B cell (primary cell): Measurements from ENCODE around the gene WDR90. TPM values are rescaled to one million over a fixed set of nuclear protein-coding genes. Genes with fewer than 3 reads are reported as not detected.

Experiments used
- ATAC-seq: fragments of 200-7000 bp; cut with Tn5 transposase; one replicate; pipeline ENCODE4 v1.10.0; 2021; ENCODE audit warnings: low read depth, mild to moderate bottlenecking, moderate number of reproducible peaks, moderate library complexity
- CTCF ChIA-PET: fragments of 350-600 bp; sonication (Branson Sonifier 250); formaldehyde crosslinking; loops from one replicate; lab custom pipeline; 2021; ENCODE audit warnings: antibody characterized with exemption, inconsistent platforms; lab: Charles Lee
- POLR2A ChIA-PET: fragments of 350-600 bp; sonication (Branson Sonifier 250); formaldehyde crosslinking; loops from one replicate; lab custom pipeline; 2021; ENCODE audit warnings: antibody characterized with exemption; lab: Charles Lee
- DNase-seq: peaks from one replicate; pipeline ENCODE4 v3.0.0; 2013
- H2AFZ ChIP-seq: 2 replicates; pipeline ENCODE4 v1.6.1; 2012; ENCODE audit warnings: mild to moderate bottlenecking, low read depth, low read length; ENCODE audit not compliant: insufficient read depth, poor library complexity, severe bottlenecking
- H3K27ac ChIP-seq, 2 donors: 1 replicate in 1 of 2; 2 replicates in 1 of 2; pipeline ENCODE4 v1.5.1; 2012 to 2013; ENCODE audit warnings: low read length in 2 of 2, mild to moderate bottlenecking in 2 of 2, moderate library complexity in 1 of 2
- H3K27me3 ChIP-seq, 4 experiments: fragments of 200-600 bp in 1 of 4; sonication (generic) in 1 of 4; replicated peaks in 1 of 4; 1 replicate in 2 of 4; 2 replicates in 2 of 4; pipeline versions ENCODE4 v1.6.1 to v1.7.0; 2013 to 2016; ENCODE audit warnings: low read length in 3 of 4, mild to moderate bottlenecking in 2 of 4, mixed read lengths in 1 of 4, moderate library complexity in 1 of 4; ENCODE audit not compliant: insufficient read depth in 4 of 4, control insufficient read depth in 3 of 4; ENCODE audit errors: control extremely low read depth in 1 of 4
- H3K36me3 ChIP-seq, 2 experiments: replicated peaks in 1 of 2; 1 replicate in 1 of 2; 2 replicates in 1 of 2; pipeline versions ENCODE4 v1.6.1 to v1.7.1; 2013; ENCODE audit warnings: low read length in 1 of 2; ENCODE audit not compliant: insufficient read depth in 2 of 2, control insufficient read depth in 1 of 2; ENCODE audit errors: control extremely low read depth in 1 of 2, extremely low read depth in 1 of 2
- H3K4me1 ChIP-seq, 2 donors: fragments of 200-600 bp in 1 of 2; sonication (generic) in 1 of 2; 1 replicate in 1 of 2; 2 replicates in 1 of 2; pipeline versions ENCODE4 v1.5.1 to v1.6.1; 2013 to 2017; ENCODE audit warnings: low read length in 2 of 2; ENCODE audit not compliant: control insufficient read depth in 2 of 2, insufficient read depth in 2 of 2
- H3K4me2 ChIP-seq: replicated peaks from 2 replicates; pipeline ENCODE3; 2012; ENCODE audit warnings: mild to moderate bottlenecking, low read depth, low read length; ENCODE audit not compliant: poor library complexity, severe bottlenecking
- H3K4me3 ChIP-seq, 5 experiments: fragments of 200-600 bp in 1 of 5; sonication (generic) in 1 of 5; 1 replicate in 3 of 5; 2 replicates in 2 of 5; pipeline versions ENCODE4 v1.5.1 to v1.7.0; 2011 to 2016; ENCODE audit warnings: low read length in 4 of 5, mild to moderate bottlenecking in 4 of 5, low read depth in 2 of 5, control low read depth in 1 of 5, moderate library complexity in 1 of 5; ENCODE audit not compliant: insufficient read depth in 1 of 5; ENCODE audit errors: control extremely low read depth in 1 of 5, extremely low read depth in 1 of 5
- H3K79me2 ChIP-seq: fragments of 200-600 bp; sonication (generic); one replicate; pipeline ENCODE4 v1.6.0; 2016; ENCODE audit warnings: low read length; ENCODE audit not compliant: control insufficient read depth, insufficient read depth
- H3K9ac ChIP-seq: fragments of 200-600 bp; sonication (generic); 2 replicates; pipeline ENCODE4 v1.6.1; 2017; ENCODE audit warnings: mild to moderate bottlenecking, low read length, moderate library complexity
- H3K9me3 ChIP-seq, 3 donors: one replicate each; pipeline versions ENCODE4 v1.6.1 to v1.7.1; 2013; ENCODE audit warnings: low read length in 2 of 3; ENCODE audit not compliant: control insufficient read depth in 2 of 3, insufficient read depth in 1 of 3; ENCODE audit errors: control extremely low read depth in 1 of 3
- H4K20me1 ChIP-seq: 2 replicates; pipeline ENCODE4 v1.6.0; 2012; ENCODE audit warnings: mild to moderate bottlenecking, low read length; ENCODE audit not compliant: insufficient read depth, control insufficient read depth, poor library complexity, severe bottlenecking
- H3K27ac Mint-ChIP-seq: one replicate; pipeline ENCODE4 v1.8.0; 2021; ENCODE audit warnings: mixed read lengths
- H3K27me3 Mint-ChIP-seq: one replicate; pipeline ENCODE4 v1.8.0; 2021; ENCODE audit warnings: mixed read lengths
- H3K4me1 Mint-ChIP-seq: one replicate; pipeline ENCODE4 v1.8.0; 2021; ENCODE audit warnings: mixed read lengths
- H3K4me3 Mint-ChIP-seq: one replicate; pipeline ENCODE4 v1.8.0; 2021; ENCODE audit warnings: mixed read lengths
- H3K9me3 Mint-ChIP-seq: one replicate; pipeline ENCODE4 v1.8.0; 2022; ENCODE audit warnings: mixed read lengths; ENCODE audit not compliant: insufficient read depth
- EZH2 ChIP-seq: IDR thresholded peaks from 2 replicates; pipeline ENCODE4 v1.6.1; 2012; ENCODE audit warnings: borderline replicate concordance, low read depth, mild to moderate bottlenecking, moderate library complexity, low read length; ENCODE audit not compliant: insufficient read depth, poor library complexity, severe bottlenecking
- WGBS: methylation state at CpG from one replicate; pipeline ENCODE4 v1.1.5; 2013; ENCODE audit warnings: missing lambda C conversion rate; ENCODE audit not compliant: insufficient coverage; 5-methylcytosine and 5-hydroxymethylcytosine counted together
- intact Hi-C: fragments of 100-400 bp; cut with micrococcal nuclease; formaldehyde crosslinking; loops from one replicate; pipeline ENCODE4 v1.10.0; 2022
- polyA plus RNA-seq: library from polyadenylated mRNA; depleted of rRNA; stranded (reverse); fragments of >200 nt; gene quantifications from 2 replicates; pipeline ENCODE4 v1.2.3, GENCODE V29; 2012
- total RNA-seq, 2 donors: library from RNA; stranded (reverse); fragments of 120-200 nt in 1 of 2; gene quantifications; 1 replicate in 1 of 2; 2 replicates in 1 of 2; pipeline versions ENCODE4 v1.2.3 to v1.2.4, GENCODE V29; 2013 to 2022
- TF ChIP-seq, protein P1 (sequence below): fragments of 200-600 bp; IDR thresholded peaks from one replicate; pipeline ENCODE4 v1.8.0; 2022; ENCODE audit warnings: antibody characterized with exemption, mild to moderate bottlenecking

Gene WDR90
- total and polyA plus RNA-seq, 2 donors (not counting 1 experiment from before 2014, with no cell fraction given), result 23.1 to 34.7 TPM

DNA sequence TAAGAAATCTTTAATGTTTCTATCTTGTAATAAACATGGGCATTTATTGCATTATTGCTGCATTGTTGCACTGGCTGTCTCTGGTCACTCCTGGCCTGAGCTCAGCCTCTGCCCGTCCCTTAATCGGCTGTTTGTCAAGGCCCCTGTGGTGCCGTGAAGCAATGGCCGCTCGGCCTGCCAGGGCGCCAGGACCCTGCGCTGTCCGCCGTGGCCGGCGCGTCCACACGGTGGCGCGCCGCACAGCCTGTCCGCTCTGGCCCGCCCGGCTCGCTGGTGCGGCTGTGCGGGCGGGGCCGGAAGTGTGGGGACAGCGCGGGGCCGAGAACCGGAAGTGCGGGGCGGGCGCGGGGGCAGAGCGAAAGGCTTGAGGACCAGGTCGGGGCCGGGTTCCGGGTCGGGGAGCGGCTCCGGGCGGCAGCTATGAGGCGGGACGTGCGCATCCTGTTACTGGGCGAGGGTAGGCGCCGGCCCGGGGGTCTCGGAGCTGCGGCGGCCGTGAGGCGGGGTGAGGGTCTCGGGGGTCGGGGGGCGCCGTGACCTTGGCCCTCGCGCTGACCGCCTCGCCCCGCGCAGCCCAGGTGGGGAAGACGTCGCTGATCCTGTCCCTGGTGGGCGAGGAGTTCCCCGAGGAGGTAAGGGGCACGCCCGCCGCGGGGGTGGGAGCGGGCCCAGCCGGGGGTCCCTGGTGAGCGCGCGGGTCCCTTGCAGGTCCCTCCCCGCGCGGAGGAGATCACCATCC, 18.8 kb downstream of the WDR90 start, which contains the start of gene RHOT2:
TSS of gene RHOT2 (plus strand) at position 353 of the 739 bp plus-strand sequence. CDS start at position 421, 68 bp downstream.
- Histone ChIP-seq H3K4me1 (peaks cover 15 to 25% of the 10 kb centered on the region in 2 donors), H3K4me2 (peak within 1 kb of the TSS; percentile 99), H3K4me3 (peak within 1 kb of the TSS; percentile 23 to 84 (median 73)), H4K20me1 (peaks cover 31% of the 10 kb centered on the region), H3K27ac (peak within 1 kb of the TSS; percentile 41 to 79), H3K27me3 (no peaks in the 10 kb centered on the region), H3K79me2 (peaks cover 5% of the 10 kb centered on the region), H3K9ac (peak within 1 kb of the TSS; percentile 91), H2AFZ (peak within 1 kb of the TSS; percentile 94), H3K36me3 (peaks cover 0 to 28% of the 10 kb centered on the region in 2 experiments), H3K9me3 (no peaks in the 10 kb centered on the region)
- DNase-seq (peak; percentile 95), ATAC-seq (peak; percentile 99)
- Mint-ChIP-seq H3K9me3 (no peaks in the 10 kb centered on the region), H3K27me3 (no peaks in the 10 kb centered on the region), H3K27ac (peak within 1 kb of the TSS; percentile 92), H3K4me3 (peak within 1 kb of the TSS; percentile 86), H3K4me1 (peaks cover 12% of the 10 kb centered on the region)
- ChIA-PET CTCF (interaction anchor here (2.4 kb wide), 1 partner anchor 13 kb away, joined by 7 read pairs; no protein-coding TSS in a partner anchor), POLR2A (interaction anchor here (0.7 to 1.6 kb wide), 2 partner anchors 16 to 31 kb away, joined by 3 to 4 read pairs; partner anchors contain the start of gene JMJD8)
- WGBS, result under 1% methylated on average over 78 of the region's 78 CpGs
- intact Hi-C loops, result loop anchor here (1.0 to 5.0 kb wide), 6 partner anchors 11 to 276 kb away; partner anchors contain the start of genes JMJD8, METTL26 and WDR90
- TF ChIP-seq, protein P1, sequence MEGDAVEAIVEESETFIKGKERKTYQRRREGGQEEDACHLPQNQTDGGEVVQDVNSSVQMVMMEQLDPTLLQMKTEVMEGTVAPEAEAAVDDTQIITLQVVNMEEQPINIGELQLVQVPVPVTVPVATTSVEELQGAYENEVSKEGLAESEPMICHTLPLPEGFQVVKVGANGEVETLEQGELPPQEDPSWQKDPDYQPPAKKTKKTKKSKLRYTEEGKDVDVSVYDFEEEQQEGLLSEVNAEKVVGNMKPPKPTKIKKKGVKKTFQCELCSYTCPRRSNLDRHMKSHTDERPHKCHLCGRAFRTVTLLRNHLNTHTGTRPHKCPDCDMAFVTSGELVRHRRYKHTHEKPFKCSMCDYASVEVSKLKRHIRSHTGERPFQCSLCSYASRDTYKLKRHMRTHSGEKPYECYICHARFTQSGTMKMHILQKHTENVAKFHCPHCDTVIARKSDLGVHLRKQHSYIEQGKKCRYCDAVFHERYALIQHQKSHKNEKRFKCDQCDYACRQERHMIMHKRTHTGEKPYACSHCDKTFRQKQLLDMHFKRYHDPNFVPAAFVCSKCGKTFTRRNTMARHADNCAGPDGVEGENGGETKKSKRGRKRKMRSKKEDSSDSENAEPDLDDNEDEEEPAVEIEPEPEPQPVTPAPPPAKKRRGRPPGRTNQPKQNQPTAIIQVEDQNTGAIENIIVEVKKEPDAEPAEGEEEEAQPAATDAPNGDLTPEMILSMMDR, result peak; percentile 79
- TF ChIP-seq EZH2, result no peak
